Immature natural killer cell (primary cell): ENCODE data around the gene IMPDH1. TPM values are rescaled to one million over a fixed set of nuclear protein-coding genes. Genes with fewer than 3 reads are reported as not detected.

Experiments used
- DNase-seq, 3 donors: peaks; one replicate each; pipeline ENCODE4 v3.0.0; 2022; ENCODE audit warnings: mixed read lengths in 1 of 3
- H3K27ac Mint-ChIP-seq, 6 donors: one replicate each; pipeline ENCODE4 v1.8.0; 2020; ENCODE audit warnings: mixed read lengths in 6 of 6, mild to moderate bottlenecking in 5 of 6, inconsistent platforms in 4 of 6, moderate library complexity in 3 of 6
- H3K27me3 Mint-ChIP-seq, 3 donors: one replicate each; pipeline ENCODE4 v1.8.0; 2020 to 2021; ENCODE audit warnings: low read depth in 3 of 3, mild to moderate bottlenecking in 3 of 3, mixed read lengths in 3 of 3, moderate library complexity in 3 of 3, inconsistent platforms in 1 of 3
- H3K36me3 Mint-ChIP-seq, 3 donors: one replicate each; pipeline ENCODE4 v1.8.0; 2020; ENCODE audit warnings: mixed read lengths in 3 of 3, inconsistent platforms in 2 of 3, mild to moderate bottlenecking in 2 of 3
- H3K4me1 Mint-ChIP-seq, 2 donors: one replicate each; pipeline ENCODE4 v1.8.0; 2020; ENCODE audit warnings: inconsistent platforms in 2 of 2, mild to moderate bottlenecking in 2 of 2, mixed read lengths in 2 of 2, moderate library complexity in 1 of 2
- H3K4me3 Mint-ChIP-seq, 5 donors: one replicate each; pipeline ENCODE4 v1.8.0; 2020; ENCODE audit warnings: mild to moderate bottlenecking in 5 of 5, mixed read lengths in 5 of 5, inconsistent platforms in 3 of 5, moderate library complexity in 3 of 5
- H3K9me3 Mint-ChIP-seq, 6 donors: one replicate each; pipeline ENCODE4 v1.8.0; 2020; ENCODE audit warnings: mild to moderate bottlenecking in 6 of 6, mixed read lengths in 6 of 6, inconsistent platforms in 4 of 6, moderate library complexity in 3 of 6
- polyA plus RNA-seq, 3 donors: library from polyadenylated mRNA; unstranded; fragments of 300-500 nt; fragmentation: Illumina TruSeq; gene quantifications; one replicate each; pipeline ENCODE4 v1.2.3, GENCODE V29; 2021

IMPDH1 gene
- polyA plus RNA-seq, 3 donors from 2014 or later: 39.0 to 66.0 (median 53.3) TPM

GRCh38 chr7:128394904-128395496, 14.8 kb downstream of the IMPDH1 start:
- DNase-seq: no peak
- H3K27me3 Mint-ChIP-seq: peaks cover 0 to 6% (median 4%) of the 10 kb centered on the region in 3 donors

GRCh38 chr7:128393526-128394330, 16.1 kb downstream of the IMPDH1 start:
- Mint-ChIP-seq H3K27me3 (peaks cover 0 to 7% (median 4%) of the 10 kb centered on the region in 3 donors), H3K27ac (no peak overlapping the region), H3K9me3 (no peaks in the 10 kb centered on the region), H3K36me3 (peaks cover 0 to 23% (median 7%) of the 10 kb centered on the region in 3 donors), H3K4me3 (no peak overlapping the region), H3K4me1 (peaks cover 0 to 2% of the 10 kb centered on the region in 2 donors)
- no peak for DNase-seq

More at GRCh38 chr7:128394904-128395496, 14.8 kb downstream of the IMPDH1 start:
- Mint-ChIP-seq H3K27ac (no peak overlapping the region), H3K4me1 (peaks cover 0 to 2% of the 10 kb centered on the region in 2 donors), H3K9me3 (no peaks in the 10 kb centered on the region), H3K36me3 (peaks cover 4 to 28% (median 7%) of the 10 kb centered on the region in 3 donors), H3K4me3 (no peak overlapping the region)

GRCh38 chr7:128392446-128393327, 17.1 kb downstream of the IMPDH1 start:
- peaks cover 0 to 8% (median 4%) of the 10 kb centered on the region in 3 donors for H3K27me3 Mint-ChIP-seq
- H3K9me3 Mint-ChIP-seq: no peaks in the 10 kb centered on the region
- DNase-seq: no peak
- H3K27ac Mint-ChIP-seq: no peak overlapping the region
- H3K4me1 Mint-ChIP-seq: no peaks in the 10 kb centered on the region
- H3K4me3 Mint-ChIP-seq: no peak overlapping the region
- peaks cover 0 to 14% (median 0%) of the 10 kb centered on the region in 3 donors for H3K36me3 Mint-ChIP-seq

- no peak overlapping the region for H3K27ac Mint-ChIP-seq
- H3K9me3 Mint-ChIP-seq: no peaks in the 10 kb centered on the region
- peaks cover 0 to 5% (median 0%) of the 10 kb centered on the region in 3 donors for H3K36me3 Mint-ChIP-seq
- no peak for DNase-seq
- peaks cover 0 to 7% (median 4%) of the 10 kb centered on the region in 3 donors for H3K27me3 Mint-ChIP-seq
- H3K4me3 Mint-ChIP-seq: no peak overlapping the region
- H3K4me1 Mint-ChIP-seq: no peaks in the 10 kb centered on the region
Observed at GRCh38 chr7:128391805-128392204, 18.0 kb downstream of the IMPDH1 start.

- no peak for DNase-seq
- Mint-ChIP-seq H3K4me3 (no peak overlapping the region), H3K4me1 (no peaks in the 10 kb centered on the region), H3K36me3 (peaks cover 0 to under 1% (median 0%) of the 10 kb centered on the region in 3 donors), H3K27ac (peak overlapping the region in 2 of 6 donors; percentile 6 to 37), H3K27me3 (peaks cover 0 to 6% (median 0%) of the 10 kb centered on the region in 3 donors), H3K9me3 (no peaks in the 10 kb centered on the region)
Observed at GRCh38 chr7:128390871-128391565, 18.8 kb downstream of the IMPDH1 start.

GRCh38 chr7:128389618-128390329, 20.0 kb downstream of the IMPDH1 start:
- peaks cover 0 to 6% (median 0%) of the 10 kb centered on the region in 3 donors for H3K27me3 Mint-ChIP-seq
- no peaks in the 10 kb centered on the region for H3K36me3 Mint-ChIP-seq
- no peak overlapping the region for H3K4me3 Mint-ChIP-seq
- no peaks in the 10 kb centered on the region for H3K9me3 Mint-ChIP-seq
- no peak overlapping the region for H3K27ac Mint-ChIP-seq
- no peak for DNase-seq
- no peaks in the 10 kb centered on the region for H3K4me1 Mint-ChIP-seq

GRCh38 chr7:128389085-128389617, 20.6 kb downstream of the IMPDH1 start:
- Mint-ChIP-seq H3K4me3 (no peak overlapping the region), H3K9me3 (no peaks in the 10 kb centered on the region), H3K27me3 (peaks cover 0 to 6% (median 0%) of the 10 kb centered on the region in 3 donors), H3K27ac (no peak overlapping the region), H3K4me1 (no peaks in the 10 kb centered on the region), H3K36me3 (no peaks in the 10 kb centered on the region)
- no peak for DNase-seq

GRCh38 chr7:128388145-128388485, 21.7 kb downstream of the IMPDH1 start:
- Mint-ChIP-seq H3K4me3 (no peak overlapping the region), H3K4me1 (no peaks in the 10 kb centered on the region)

GRCh38 chr7:128387216-128388144, 22.3 kb downstream of the IMPDH1 start:
- no peak overlapping the region for H3K4me3 Mint-ChIP-seq
- H3K27me3 Mint-ChIP-seq: peaks cover 0 to 6% (median 0%) of the 10 kb centered on the region in 3 donors
- no peaks in the 10 kb centered on the region for H3K36me3 Mint-ChIP-seq
- no peak overlapping the region for H3K27ac Mint-ChIP-seq
- peak; percentile 50 to 60 (median 58) for DNase-seq
- no peaks in the 10 kb centered on the region for H3K9me3 Mint-ChIP-seq
- H3K4me1 Mint-ChIP-seq: no peaks in the 10 kb centered on the region

More at GRCh38 chr7:128388145-128388485, 21.7 kb downstream of the IMPDH1 start:
- no peaks in the 10 kb centered on the region for H3K36me3 Mint-ChIP-seq
- no peak for DNase-seq
- H3K9me3 Mint-ChIP-seq: no peaks in the 10 kb centered on the region
- peaks cover 0 to 6% (median 0%) of the 10 kb centered on the region in 3 donors for H3K27me3 Mint-ChIP-seq
- H3K27ac Mint-ChIP-seq: no peak overlapping the region

- Mint-ChIP-seq H3K4me1 (no peaks in the 10 kb centered on the region), H3K4me3 (no peak overlapping the region), H3K9me3 (no peaks in the 10 kb centered on the region), H3K27ac (no peak overlapping the region), H3K36me3 (no peaks in the 10 kb centered on the region), H3K27me3 (peaks cover 0 to 6% (median 0%) of the 10 kb centered on the region in 3 donors)
- DNase-seq: no peak
Observed at GRCh38 chr7:128385988-128386925, 23.5 kb downstream of the IMPDH1 start.

GRCh38 chr7:128384726-128385125, 25.1 kb downstream of the IMPDH1 start:
- H3K9me3 Mint-ChIP-seq: no peaks in the 10 kb centered on the region
- no peak overlapping the region for H3K4me3 Mint-ChIP-seq
- peaks cover 0 to 2% (median 0%) of the 10 kb centered on the region in 3 donors for H3K27me3 Mint-ChIP-seq
- no peak overlapping the region for H3K27ac Mint-ChIP-seq
- no peak for DNase-seq
- no peaks in the 10 kb centered on the region for H3K4me1 Mint-ChIP-seq
- H3K36me3 Mint-ChIP-seq: no peaks in the 10 kb centered on the region
